Right atrium auricular region (tissue), 2 donors: Measurements from ENCODE around the gene FAM217A. TPM values are rescaled to one million over a fixed set of nuclear protein-coding genes. Genes with fewer than 3 reads are reported as not detected.

Experiments used
- DNase-seq: peaks from one replicate; pipeline ENCODE4 v3.0.0-alpha.2; 2019; ENCODE audit warnings: low spot score
- H3K27ac ChIP-seq, 2 donors: fragments of 200-600 bp; sonication (generic); 1 replicate in 1 of 2; 2 replicates in 1 of 2; pipeline ENCODE4 v1.5.1; 2016 to 2019
- H3K27me3 ChIP-seq, 2 donors: fragments of 200-600 bp; sonication (generic); one replicate each; pipeline versions ENCODE4 v1.5.1 to v1.6.0; 2017 to 2019
- H3K36me3 ChIP-seq: fragments of 200-600 bp; sonication (generic); one replicate; pipeline ENCODE4 v1.5.1; 2016
- H3K4me1 ChIP-seq, 2 donors: fragments of 200-600 bp; sonication (generic); one replicate each; pipeline versions ENCODE4 v1.5.1 to v1.6.0; 2017 to 2019
- H3K4me3 ChIP-seq, 2 donors: fragments of 200-600 bp; sonication (generic); 1 replicate in 1 of 2; 2 replicates in 1 of 2; pipeline ENCODE4 v1.5.1; 2017 to 2019; ENCODE audit warnings: mild to moderate bottlenecking in 1 of 2, moderate library complexity in 1 of 2
- H3K9me3 ChIP-seq, 2 donors: fragments of 200-600 bp; sonication (generic); one replicate each; pipeline ENCODE4 v1.5.1; 2019
- CTCF ChIP-seq, 2 donors: fragments of 200-600 bp; sonication (generic); IDR thresholded peaks; one replicate each; pipeline ENCODE4 v1.5.1; 2019; ENCODE audit warnings: antibody characterized with exemption in 2 of 2
- total RNA-seq, 2 donors: library from RNA; depleted of rRNA; stranded (reverse); fragments of >200 nt; gene quantifications; one replicate each; pipeline ENCODE4 v1.1.0, GENCODE V29; 2016

FAM217A gene
- total RNA-seq, 2 donors from 2014 or later, result not detected

GRCh38 chr6:4020822-4021132, 58.2 kb downstream of the FAM217A start:
- no peaks in the 10 kb centered on the region for H3K27me3 ChIP-seq
- DNase-seq, result no peak
- H3K4me3 ChIP-seq, result peak overlapping the region; percentile 87 to 95
- no peaks in the 10 kb centered on the region for H3K9me3 ChIP-seq
- peak overlapping the region; percentile 97 to 98 for H3K27ac ChIP-seq
- H3K36me3 ChIP-seq, result no peaks in the 10 kb centered on the region
- peaks cover 0 to 63% of the 10 kb centered on the region in 2 donors for H3K4me1 ChIP-seq
- no peak for TF ChIP-seq CTCF (IDR thresholded peaks at IDR 0.05)

DNA sequence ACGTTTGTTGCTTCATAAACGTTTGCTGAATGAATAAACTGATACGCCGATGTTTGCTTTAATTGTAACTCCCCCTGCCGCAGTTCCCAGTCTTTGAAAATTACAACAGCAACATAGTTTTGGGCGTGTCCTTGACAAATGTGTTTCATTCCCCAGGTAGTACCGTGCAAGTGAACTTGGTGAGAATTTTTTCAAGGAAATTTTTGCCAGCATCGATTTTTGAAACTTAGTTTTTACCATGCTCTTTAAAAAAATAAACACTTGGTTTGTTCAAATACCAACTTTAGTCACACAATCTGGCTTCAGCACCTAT, 60.1 kb downstream of the FAM217A start:
- peak overlapping the region; percentile 73 to 74 for H3K4me3 ChIP-seq
- no peaks in the 10 kb centered on the region for H3K9me3 ChIP-seq
- H3K27ac ChIP-seq, result peak overlapping the region; percentile 98 to 99
- TF ChIP-seq CTCF (IDR thresholded peaks at IDR 0.05), result no peak
- peaks cover 0 to 57% of the 10 kb centered on the region in 2 donors for H3K4me1 ChIP-seq
- H3K27me3 ChIP-seq, result no peaks in the 10 kb centered on the region
- H3K36me3 ChIP-seq, result no peaks in the 10 kb centered on the region
- no peak for DNase-seq

Other genes starting within 250 kb of the FAM217A start
- 10 to 100 TPM; 10.0 to 19.6 TPM for gene FAM50B, start 229.8 kb downstream of the FAM217A start, total RNA-seq
- gene ECI2, start 56.4 kb upstream of the FAM217A start, total RNA-seq, result 10 to 100 TPM; 71.1 to 97.2 TPM